ENCODE results near the gene DHDH. TPM values are rescaled to one million over a fixed set of nuclear protein-coding genes. Genes with fewer than 3 reads are reported as not detected.
"Not testable (repeated sequence)": the region's sequence is repeated elsewhere in the genome, so short reads cannot be mapped to it uniquely, and the experiment has no call there.

Gene DHDH
- polyA plus RNA-seq (2013, experiment 1 of 2): 0.27 TPM
- 0.36 TPM for polyA plus RNA-seq (2013, experiment 2 of 2)

DNA sequence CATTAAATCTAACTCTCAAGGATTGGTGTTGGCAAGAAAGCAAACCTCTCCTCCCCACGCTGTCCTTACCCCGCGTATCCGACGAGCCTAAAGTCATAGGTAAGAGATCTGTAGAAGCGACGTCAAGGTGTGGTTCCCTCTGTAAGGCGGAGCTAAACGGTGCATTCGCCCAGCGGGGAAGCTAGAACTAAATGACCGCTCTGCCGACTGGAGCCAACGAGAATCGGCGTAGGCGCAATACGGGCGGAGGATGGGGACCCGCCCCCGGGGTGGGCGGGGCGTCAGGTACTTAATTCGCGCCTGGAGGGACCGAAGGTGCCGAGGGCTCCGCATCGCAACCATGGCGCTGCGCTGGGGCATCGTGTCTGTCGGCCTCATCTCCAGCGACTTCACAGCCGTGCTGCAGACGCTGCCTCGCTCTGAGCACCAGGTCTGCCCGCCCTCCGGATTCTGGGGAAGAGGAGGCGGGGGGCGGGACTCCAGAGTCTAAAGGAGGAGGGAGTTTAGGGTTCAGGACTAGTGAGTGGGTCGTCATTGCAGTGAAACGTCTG lies at the start of gene DHDH:
Gene DHDH, plus strand, starts transcription at position 318 of the 551 bp plus-strand sequence. Its CDS starts 23 bp downstream, at position 341.
- H3K4me2 ChIP-seq (ENCODE audit: low read length): peak within 1 kb of the TSS; percentile 41
- H3K9ac ChIP-seq (ENCODE audit: low read length): peak within 1 kb of the TSS; percentile 50
- H3K4ac ChIP-seq (ENCODE audit: low read depth, low read length): no peak within 1 kb of the TSS
- H3K36me3 ChIP-seq (ENCODE audit: control insufficient read depth, insufficient read depth, low read length): no peaks in the 10 kb centered on the region
- WGBS (ENCODE audit: extremely low coverage, insufficient coverage, low lambda C conversion rate): no CpG with 5 or more reads among the region's 43 CpGs
- H3K27ac ChIP-seq (ENCODE audit: low read depth, low read length): no peak within 1 kb of the TSS
- H4K5ac ChIP-seq (ENCODE audit: low read length): no peak within 1 kb of the TSS
- H3K23ac ChIP-seq (ENCODE audit: low read length): no peak within 1 kb of the TSS
- H3K79me1 ChIP-seq (ENCODE audit: low read length): no peaks in the 10 kb centered on the region
- peak; percentile 96 for DNase-seq
- no peaks in the 10 kb centered on the region for H3K27me3 ChIP-seq (ENCODE audit: insufficient read depth, low read length, poor library complexity)
- no peaks in the 10 kb centered on the region for H3K4me1 ChIP-seq (ENCODE audit: control insufficient read depth, low read depth, low read length)
- H2AK5ac ChIP-seq (ENCODE audit: low read length): no peak within 1 kb of the TSS
- no peak within 1 kb of the TSS for H2BK120ac ChIP-seq (ENCODE audit: low read depth, low read length)
- peak within 1 kb of the TSS; percentile 62 for H3K56ac ChIP-seq (ENCODE audit: low read length)
- no peak within 1 kb of the TSS for H2BK5ac ChIP-seq (ENCODE audit: low read length)
- no peak within 1 kb of the TSS for H3K4me3 ChIP-seq (ENCODE audit: low read length)
- H4K8ac ChIP-seq (ENCODE audit: low read depth, low read length): no peak within 1 kb of the TSS
- no peak within 1 kb of the TSS for H2BK15ac ChIP-seq (replicated peaks; ENCODE audit: low read depth)
- no peak within 1 kb of the TSS for H3K18ac ChIP-seq (ENCODE audit: low read length)
- H3K79me2 ChIP-seq (ENCODE audit: control insufficient read depth, insufficient read depth, low read length): no peaks in the 10 kb centered on the region

- no peaks in the 10 kb centered on the region for H3K4me1 ChIP-seq (ENCODE audit: control insufficient read depth, low read depth, low read length)
- no peak overlapping the region for H3K23ac ChIP-seq (ENCODE audit: low read length)
- H3K4me3 ChIP-seq (ENCODE audit: low read length): no peak overlapping the region
- no peak overlapping the region for H4K5ac ChIP-seq (ENCODE audit: low read length)
- H2BK120ac ChIP-seq (ENCODE audit: low read depth, low read length): no peak overlapping the region
- H3K27ac ChIP-seq (ENCODE audit: low read depth, low read length): no peak overlapping the region
- H3K9ac ChIP-seq (ENCODE audit: low read length): no peak overlapping the region
- DNase-seq: no peak
- H3K79me2 ChIP-seq (ENCODE audit: control insufficient read depth, insufficient read depth, low read length): no peaks in the 10 kb centered on the region
- H3K27me3 ChIP-seq (ENCODE audit: insufficient read depth, low read length, poor library complexity): no peaks in the 10 kb centered on the region
- no peak overlapping the region for H3K18ac ChIP-seq (ENCODE audit: low read length)
- H3K4ac ChIP-seq (ENCODE audit: low read depth, low read length): no peak overlapping the region
- H3K36me3 ChIP-seq (ENCODE audit: control insufficient read depth, insufficient read depth, low read length): no peaks in the 10 kb centered on the region
- no peak overlapping the region for H2BK5ac ChIP-seq (ENCODE audit: low read length)
- H3K56ac ChIP-seq (ENCODE audit: low read length): no peak overlapping the region
- no peak overlapping the region for H2BK15ac ChIP-seq (replicated peaks; ENCODE audit: low read depth)
- no peaks in the 10 kb centered on the region for H3K79me1 ChIP-seq (ENCODE audit: low read length)
- no peak overlapping the region for H4K8ac ChIP-seq (ENCODE audit: low read depth, low read length)
- H3K4me2 ChIP-seq (ENCODE audit: low read length): no peak overlapping the region
- no peak overlapping the region for H2AK5ac ChIP-seq (ENCODE audit: low read length)
- WGBS (ENCODE audit: extremely low coverage, insufficient coverage, low lambda C conversion rate): no CpG with 5 or more reads among the region's 7 CpGs
Observed at GRCh38 chr19:48883726-48884125, 49.8 kb upstream of the DHDH start.

- Histone ChIP-seq H3K4me2 (ENCODE audit: low read length) (no peak overlapping the region), H3K36me3 (ENCODE audit: control insufficient read depth, insufficient read depth, low read length) (no peaks in the 10 kb centered on the region), H3K9ac (ENCODE audit: low read length) (no peak overlapping the region), H2BK120ac (ENCODE audit: low read depth, low read length) (no peak overlapping the region), H3K4me3 (ENCODE audit: low read length) (no peak overlapping the region), H3K79me2 (ENCODE audit: control insufficient read depth, insufficient read depth, low read length) (no peaks in the 10 kb centered on the region), H3K27ac (ENCODE audit: low read depth, low read length) (no peak overlapping the region), H3K4ac (ENCODE audit: low read depth, low read length) (no peak overlapping the region), H4K5ac (ENCODE audit: low read length) (no peak overlapping the region), H3K79me1 (ENCODE audit: low read length) (no peaks in the 10 kb centered on the region), H3K56ac (ENCODE audit: low read length) (no peak overlapping the region), H4K8ac (ENCODE audit: low read depth, low read length) (no peak overlapping the region), H2AK5ac (ENCODE audit: low read length) (no peak overlapping the region), H2BK5ac (ENCODE audit: low read length) (no peak overlapping the region), H3K18ac (ENCODE audit: low read length) (no peak overlapping the region), H3K23ac (ENCODE audit: low read length) (no peak overlapping the region), H2BK15ac (replicated peaks; ENCODE audit: low read depth) (no peak overlapping the region), H3K4me1 (ENCODE audit: control insufficient read depth, low read depth, low read length) (no peaks in the 10 kb centered on the region), H3K27me3 (ENCODE audit: insufficient read depth, low read length, poor library complexity) (no peaks in the 10 kb centered on the region)
- DNase-seq: peak; percentile 56
- no CpG with 5 or more reads among the region's 21 CpGs for WGBS (ENCODE audit: extremely low coverage, insufficient coverage, low lambda C conversion rate)
Observed at GRCh38 chr19:48887861-48888612, 45.5 kb upstream of the DHDH start.

GRCh38 chr19:48889496-48889895 lies 44.0 kb upstream of the DHDH start:
- H3K4me1 ChIP-seq (ENCODE audit: control insufficient read depth, low read depth, low read length); H2AK5ac ChIP-seq (ENCODE audit: low read length); H4K5ac ChIP-seq (ENCODE audit: low read length); H4K8ac ChIP-seq (ENCODE audit: low read depth, low read length); H3K79me1 ChIP-seq (ENCODE audit: low read length); H3K79me2 ChIP-seq (ENCODE audit: control insufficient read depth, insufficient read depth, low read length); H3K23ac ChIP-seq (ENCODE audit: low read length); H3K4me2 ChIP-seq (ENCODE audit: low read length); H3K27ac ChIP-seq (ENCODE audit: low read depth, low read length); H2BK120ac ChIP-seq (ENCODE audit: low read depth, low read length); H3K4ac ChIP-seq (ENCODE audit: low read depth, low read length); H2BK5ac ChIP-seq (ENCODE audit: low read length); H3K18ac ChIP-seq (ENCODE audit: low read length); H3K27me3 ChIP-seq (ENCODE audit: insufficient read depth, low read length, poor library complexity); H3K9ac ChIP-seq (ENCODE audit: low read length); H2BK15ac ChIP-seq (replicated peaks; ENCODE audit: low read depth); H3K36me3 ChIP-seq (ENCODE audit: control insufficient read depth, insufficient read depth, low read length); DNase-seq; H3K4me3 ChIP-seq (ENCODE audit: low read length); H3K56ac ChIP-seq (ENCODE audit: low read length): not testable (repeated sequence)
- WGBS (ENCODE audit: extremely low coverage, insufficient coverage, low lambda C conversion rate): no CpG with 5 or more reads among the region's 3 CpGs

- Histone ChIP-seq H3K79me1 (ENCODE audit: low read length) (no peaks in the 10 kb centered on the region), H3K9ac (ENCODE audit: low read length) (no peak overlapping the region), H3K4me1 (ENCODE audit: control insufficient read depth, low read depth, low read length) (no peaks in the 10 kb centered on the region), H3K27me3 (ENCODE audit: insufficient read depth, low read length, poor library complexity) (no peaks in the 10 kb centered on the region), H3K18ac (ENCODE audit: low read length) (no peak overlapping the region), H3K27ac (ENCODE audit: low read depth, low read length) (no peak overlapping the region), H2AK5ac (ENCODE audit: low read length) (no peak overlapping the region), H4K8ac (ENCODE audit: low read depth, low read length) (no peak overlapping the region), H3K4me3 (ENCODE audit: low read length) (no peak overlapping the region), H2BK120ac (ENCODE audit: low read depth, low read length) (no peak overlapping the region), H3K56ac (ENCODE audit: low read length) (no peak overlapping the region), H2BK15ac (replicated peaks; ENCODE audit: low read depth) (no peak overlapping the region), H3K4ac (ENCODE audit: low read depth, low read length) (no peak overlapping the region), H3K4me2 (ENCODE audit: low read length) (no peak overlapping the region), H3K23ac (ENCODE audit: low read length) (no peak overlapping the region), H2BK5ac (ENCODE audit: low read length) (no peak overlapping the region), H3K36me3 (ENCODE audit: control insufficient read depth, insufficient read depth, low read length) (no peaks in the 10 kb centered on the region), H4K5ac (ENCODE audit: low read length) (no peak overlapping the region), H3K79me2 (ENCODE audit: control insufficient read depth, insufficient read depth, low read length) (no peaks in the 10 kb centered on the region)
- no CpG with 5 or more reads among the region's 4 CpGs for WGBS (ENCODE audit: extremely low coverage, insufficient coverage, low lambda C conversion rate)
- DNase-seq: no peak
Observed at GRCh38 chr19:48890551-48890950, 42.9 kb upstream of the DHDH start.
